ENCODE measurements around the gene SNX14.

The SNX14 gene

DNA sequence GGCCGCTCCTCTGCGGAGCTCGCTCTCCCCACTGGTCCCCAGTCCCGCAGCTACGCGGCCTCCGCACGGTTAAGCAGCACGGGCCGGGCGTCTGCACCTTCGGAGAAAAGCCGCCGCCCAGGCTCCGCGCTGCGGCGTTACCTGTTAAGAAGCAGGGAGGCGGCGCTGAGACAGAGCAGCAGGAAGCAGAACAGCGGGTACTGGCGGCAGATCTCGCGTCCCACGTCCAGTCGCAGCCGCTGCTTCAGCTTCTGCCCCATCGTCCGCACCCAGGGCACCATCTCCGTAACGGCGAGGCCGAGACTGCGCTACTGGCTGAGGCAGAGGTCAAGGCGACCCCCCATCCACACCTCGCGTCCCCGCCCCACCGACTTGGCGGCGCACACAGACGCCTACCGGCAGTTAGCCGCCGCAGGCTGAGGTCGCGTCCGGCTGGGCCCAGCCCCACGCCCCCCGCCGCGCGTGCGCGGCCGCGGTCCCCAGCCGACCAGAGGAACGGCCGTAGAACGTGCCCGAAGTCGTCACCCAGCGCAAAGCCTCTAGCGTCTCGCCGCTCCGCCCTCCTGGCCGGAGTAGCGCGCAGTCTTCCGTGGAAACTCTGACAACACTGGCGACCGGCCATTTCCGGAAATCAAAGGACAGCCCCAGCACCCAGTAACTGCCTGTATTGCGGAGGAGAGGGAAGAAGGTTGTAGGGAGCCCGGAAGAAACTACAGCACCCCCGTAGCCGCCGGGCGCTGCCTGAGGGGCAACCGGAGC is at the start of gene SNX14 (continued):
- no peak for TF ChIP-seq HOXA7 (CRISPR knock-in tag; IDR thresholded peaks at IDR 0.05; ENCODE audit: borderline replicate concordance)
- TF ChIP-seq TCF7L2 (IDR thresholded peaks at IDR 0.05; ENCODE audit: borderline replicate concordance, low read depth, low read length): no peak
- TF ChIP-seq ZNF121 (tag by site-specific recombination; IDR thresholded peaks at IDR 0.05): no peak
- no peak; the same call in 1 of the 2 replicates for TF ChIP-seq SP7 (tag by site-specific recombination; IDR thresholded peaks at IDR 0.05)
- TF ChIP-seq ZNF514 (tag by site-specific recombination; IDR thresholded peaks at IDR 0.05): no peak
- peak; percentile 27; the same call in 1 of the 2 replicates for TF ChIP-seq KLF17 (tag by site-specific recombination; IDR thresholded peaks at IDR 0.05)
- no peak for TF ChIP-seq ZNF623 (tag by site-specific recombination; IDR thresholded peaks at IDR 0.05)
- no peak for TF ChIP-seq SCRT1 (tag by site-specific recombination; IDR thresholded peaks at IDR 0.05; ENCODE audit: borderline replicate concordance)
- TF ChIP-seq ZNF768 (tag by site-specific recombination; IDR thresholded peaks at IDR 0.05): 0 out of 2 replicates have a peak, but pooled peaks have one; percentile 37
- TF ChIP-seq, protein P1, sequence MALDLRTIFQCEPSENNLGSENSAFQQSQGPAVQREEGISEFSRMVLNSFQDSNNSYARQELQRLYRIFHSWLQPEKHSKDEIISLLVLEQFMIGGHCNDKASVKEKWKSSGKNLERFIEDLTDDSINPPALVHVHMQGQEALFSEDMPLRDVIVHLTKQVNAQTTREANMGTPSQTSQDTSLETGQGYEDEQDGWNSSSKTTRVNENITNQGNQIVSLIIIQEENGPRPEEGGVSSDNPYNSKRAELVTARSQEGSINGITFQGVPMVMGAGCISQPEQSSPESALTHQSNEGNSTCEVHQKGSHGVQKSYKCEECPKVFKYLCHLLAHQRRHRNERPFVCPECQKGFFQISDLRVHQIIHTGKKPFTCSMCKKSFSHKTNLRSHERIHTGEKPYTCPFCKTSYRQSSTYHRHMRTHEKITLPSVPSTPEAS (tag by site-specific recombination; IDR thresholded peaks at IDR 0.05): peak; percentile 8; the same call in 1 of the 2 replicates
- no peak for TF ChIP-seq ZNF555 (tag by site-specific recombination; conservative IDR thresholded peaks at IDR 0.05)
- no peak for TF ChIP-seq ZNF350 (tag by site-specific recombination; IDR thresholded peaks at IDR 0.05)
- no peak for TF ChIP-seq ZNF155 (tag by site-specific recombination; IDR thresholded peaks at IDR 0.05)
- TF ChIP-seq ZSCAN30 (tag by site-specific recombination; IDR thresholded peaks at IDR 0.05): peak; percentile 61
- TF ChIP-seq ZNF19 (tag by site-specific recombination; IDR thresholded peaks at IDR 0.05; ENCODE audit: low read depth): no peak
- TF ChIP-seq ZNF112 (tag by site-specific recombination; IDR thresholded peaks at IDR 0.05): no peak
- no peak; the same call in none of the 2 replicates for TF ChIP-seq ZNF423 (tag by site-specific recombination; IDR thresholded peaks at IDR 0.05)
- TF ChIP-seq BCL11B (tag by site-specific recombination; IDR thresholded peaks at IDR 0.05; ENCODE audit: low read depth): no peak
- TF ChIP-seq ZNF132 (tag by site-specific recombination; IDR thresholded peaks at IDR 0.05; ENCODE audit: borderline replicate concordance): no peak
- TF ChIP-seq ZNF776 (tag by site-specific recombination; IDR thresholded peaks at IDR 0.05; ENCODE audit: borderline replicate concordance): no peak
- TF ChIP-seq ZNF394 (tag by site-specific recombination; IDR thresholded peaks at IDR 0.05; ENCODE audit: borderline replicate concordance): peak; percentile 93
- TF ChIP-seq ZNF785 (tag by site-specific recombination; IDR thresholded peaks at IDR 0.05): no peak
- peak; percentile 97 for TF ChIP-seq ZNF335 (tag by site-specific recombination; conservative IDR thresholded peaks at IDR 0.05)
- TF ChIP-seq ZBTB1 (tag by site-specific recombination; IDR thresholded peaks at IDR 0.05): no peak; the same call in 1 of the 2 replicates
- peak; percentile 82; the same call in 1 of the 2 replicates for TF ChIP-seq ZNF391 (tag by site-specific recombination; IDR thresholded peaks at IDR 0.05; ENCODE audit: borderline replicate concordance, low read depth)
- TF ChIP-seq, protein P2, sequence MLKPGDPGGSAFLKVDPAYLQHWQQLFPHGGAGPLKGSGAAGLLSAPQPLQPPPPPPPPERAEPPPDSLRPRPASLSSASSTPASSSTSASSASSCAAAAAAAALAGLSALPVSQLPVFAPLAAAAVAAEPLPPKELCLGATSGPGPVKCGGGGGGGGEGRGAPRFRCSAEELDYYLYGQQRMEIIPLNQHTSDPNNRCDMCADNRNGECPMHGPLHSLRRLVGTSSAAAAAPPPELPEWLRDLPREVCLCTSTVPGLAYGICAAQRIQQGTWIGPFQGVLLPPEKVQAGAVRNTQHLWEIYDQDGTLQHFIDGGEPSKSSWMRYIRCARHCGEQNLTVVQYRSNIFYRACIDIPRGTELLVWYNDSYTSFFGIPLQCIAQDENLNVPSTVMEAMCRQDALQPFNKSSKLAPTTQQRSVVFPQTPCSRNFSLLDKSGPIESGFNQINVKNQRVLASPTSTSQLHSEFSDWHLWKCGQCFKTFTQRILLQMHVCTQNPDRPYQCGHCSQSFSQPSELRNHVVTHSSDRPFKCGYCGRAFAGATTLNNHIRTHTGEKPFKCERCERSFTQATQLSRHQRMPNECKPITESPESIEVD (tag by site-specific recombination; IDR thresholded peaks at IDR 0.05): no peak
- TF ChIP-seq TRIM28 (IDR thresholded peaks at IDR 0.05; ENCODE audit: borderline replicate concordance, low read length): no peak; the same call in 1 of the 2 replicates
- TF ChIP-seq ZBTB48 (tag by site-specific recombination; IDR thresholded peaks at IDR 0.05): peak; percentile 42; the same call in 1 of the 2 replicates
- TF ChIP-seq, protein P3, sequence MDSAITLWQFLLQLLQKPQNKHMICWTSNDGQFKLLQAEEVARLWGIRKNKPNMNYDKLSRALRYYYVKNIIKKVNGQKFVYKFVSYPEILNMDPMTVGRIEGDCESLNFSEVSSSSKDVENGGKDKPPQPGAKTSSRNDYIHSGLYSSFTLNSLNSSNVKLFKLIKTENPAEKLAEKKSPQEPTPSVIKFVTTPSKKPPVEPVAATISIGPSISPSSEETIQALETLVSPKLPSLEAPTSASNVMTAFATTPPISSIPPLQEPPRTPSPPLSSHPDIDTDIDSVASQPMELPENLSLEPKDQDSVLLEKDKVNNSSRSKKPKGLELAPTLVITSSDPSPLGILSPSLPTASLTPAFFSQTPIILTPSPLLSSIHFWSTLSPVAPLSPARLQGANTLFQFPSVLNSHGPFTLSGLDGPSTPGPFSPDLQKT (IDR thresholded peaks at IDR 0.05; ENCODE audit: borderline replicate concordance, low read depth, low read length): no peak
- peak; percentile 89 for TF ChIP-seq KLF8 (tag by site-specific recombination; IDR thresholded peaks at IDR 0.05)
- TF ChIP-seq ZNF2 (tag by site-specific recombination; IDR thresholded peaks at IDR 0.05): peak; percentile 75; the same call in 1 of the 2 replicates
- peak; percentile 66; the same call in 1 of the 2 replicates for TF ChIP-seq ZNF792 (tag by site-specific recombination; IDR thresholded peaks at IDR 0.05)
- no peak for TF ChIP-seq ZNF670 (tag by site-specific recombination; IDR thresholded peaks at IDR 0.05; ENCODE audit: low read depth)
- TF ChIP-seq, protein P4, sequence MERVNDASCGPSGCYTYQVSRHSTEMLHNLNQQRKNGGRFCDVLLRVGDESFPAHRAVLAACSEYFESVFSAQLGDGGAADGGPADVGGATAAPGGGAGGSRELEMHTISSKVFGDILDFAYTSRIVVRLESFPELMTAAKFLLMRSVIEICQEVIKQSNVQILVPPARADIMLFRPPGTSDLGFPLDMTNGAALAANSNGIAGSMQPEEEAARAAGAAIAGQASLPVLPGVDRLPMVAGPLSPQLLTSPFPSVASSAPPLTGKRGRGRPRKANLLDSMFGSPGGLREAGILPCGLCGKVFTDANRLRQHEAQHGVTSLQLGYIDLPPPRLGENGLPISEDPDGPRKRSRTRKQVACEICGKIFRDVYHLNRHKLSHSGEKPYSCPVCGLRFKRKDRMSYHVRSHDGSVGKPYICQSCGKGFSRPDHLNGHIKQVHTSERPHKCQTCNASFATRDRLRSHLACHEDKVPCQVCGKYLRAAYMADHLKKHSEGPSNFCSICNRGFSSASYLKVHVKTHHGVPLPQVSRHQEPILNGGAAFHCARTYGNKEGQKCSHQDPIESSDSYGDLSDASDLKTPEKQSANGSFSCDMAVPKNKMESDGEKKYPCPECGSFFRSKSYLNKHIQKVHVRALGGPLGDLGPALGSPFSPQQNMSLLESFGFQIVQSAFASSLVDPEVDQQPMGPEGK (tag by site-specific recombination; IDR thresholded peaks at IDR 0.05): peak; percentile 64
